Measurements from ENCODE around the gene MUC12. TPM values are rescaled to one million over a fixed set of nuclear protein-coding genes. Genes with fewer than 3 reads are reported as not detected.

MUC12 gene
- polyA plus RNA-seq, 4 donors, result 0.18 to 0.23 (median 0.22) TPM; not detected in 1

- DNase-seq (ENCODE audit: low read depth in 4 of 4, low spot score in 2 of 4), result no peak
Measured at GRCh38 chr7:100957832-100958421, 11.4 kb upstream of the MUC12 start.

GRCh38 chr7:100959894-100960293 lies 9.5 kb upstream of the MUC12 start:
- no peak for DNase-seq (ENCODE audit: low read depth in 4 of 4, low spot score in 2 of 4)

GRCh38 chr7:100962537-100962936 lies 6.8 kb upstream of the MUC12 start:
- DNase-seq (ENCODE audit: low read depth in 4 of 4, low spot score in 2 of 4), result no peak

GRCh38 chr7:100963386-100963785 lies 6.0 kb upstream of the MUC12 start:
- DNase-seq (ENCODE audit: low read depth in 4 of 4, low spot score in 2 of 4), result no peak

- no peak for DNase-seq (ENCODE audit: low read depth in 4 of 4, low spot score in 2 of 4)
Measured at GRCh38 chr7:100963874-100964273, 5.5 kb upstream of the MUC12 start.

- no peak for DNase-seq (ENCODE audit: low read depth in 4 of 4, low spot score in 2 of 4)
Measured at GRCh38 chr7:100964630-100965029, 4.7 kb upstream of the MUC12 start.

- no peak for DNase-seq (ENCODE audit: low read depth in 4 of 4, low spot score in 2 of 4)
Measured at GRCh38 chr7:100965045-100965722, 4.2 kb upstream of the MUC12 start.

- peak in 1 of 4 donors; percentile 56 for DNase-seq (ENCODE audit: low read depth in 4 of 4, low spot score in 2 of 4)
Measured at GRCh38 chr7:100965723-100966541, 3.4 kb upstream of the MUC12 start.

GRCh38 chr7:100966542-100967291 lies 2.6 kb upstream of the MUC12 start:
- no peak for DNase-seq (ENCODE audit: low read depth in 4 of 4, low spot score in 2 of 4)

- DNase-seq (ENCODE audit: low read depth in 4 of 4, low spot score in 2 of 4), result no peak
Measured at GRCh38 chr7:100967292-100967863, 2.0 kb upstream of the MUC12 start.

- no peak for DNase-seq (ENCODE audit: low read depth in 4 of 4, low spot score in 2 of 4)
Measured at GRCh38 chr7:100968031-100968430, 1.3 kb upstream of the MUC12 start.

- no peak for DNase-seq (ENCODE audit: low read depth in 4 of 4, low spot score in 2 of 4)
Measured at GRCh38 chr7:100968650-100969049, 715 bp upstream of the MUC12 start.

GRCh38 chr7:100971111-100972001 lies 2.0 kb downstream of the MUC12 start:
- no peak for DNase-seq (ENCODE audit: low read depth in 4 of 4, low spot score in 2 of 4)

GRCh38 chr7:100972002-100972347 lies 2.6 kb downstream of the MUC12 start:
- DNase-seq (ENCODE audit: low read depth in 4 of 4, low spot score in 2 of 4), result no peak

GRCh38 chr7:100974021-100974420 lies 4.7 kb downstream of the MUC12 start:
- no peak for DNase-seq (ENCODE audit: low read depth in 4 of 4, low spot score in 2 of 4)

- no peak for DNase-seq (ENCODE audit: low read depth in 4 of 4, low spot score in 2 of 4)
Measured at GRCh38 chr7:100975371-100975821, 6.0 kb downstream of the MUC12 start.

GRCh38 chr7:100978300-100978699 lies 8.9 kb downstream of the MUC12 start:
- DNase-seq (ENCODE audit: low read depth in 4 of 4, low spot score in 2 of 4), result no peak

GRCh38 chr7:100983451-100984187 lies 14.3 kb downstream of the MUC12 start:
- DNase-seq (ENCODE audit: low read depth in 4 of 4, low spot score in 2 of 4), result no peak
